SK-N-SH treated with all-trans-retinoic acid at 6 μM for 48 hours (cell line): ENCODE results near the gene DGKI.

Experiments
- BACH2 ChIP-seq: fragments of 250-450 bp; sonication (Bioruptor Pico); IDR thresholded peaks from 2 replicates; pipeline ENCODE4 v1.9.0; 2021; ENCODE audit warnings: mild to moderate bottlenecking, borderline replicate concordance
- CSRNP3 ChIP-seq: fragments of 250-450 bp; sonication (Bioruptor Pico); IDR thresholded peaks from 2 replicates; pipeline ENCODE4 v1.5.1; 2021; ENCODE audit warnings: mild to moderate bottlenecking, moderate library complexity
- ESRRG ChIP-seq: fragments of 250-450 bp; sonication (Bioruptor Pico); IDR thresholded peaks from 2 replicates; pipeline ENCODE4 v1.6.1; 2021; ENCODE audit warnings: mild to moderate bottlenecking
- RARB ChIP-seq: fragments of 250-450 bp; sonication (Bioruptor Pico); IDR thresholded peaks from 2 replicates; pipeline ENCODE4 v1.8.0; 2021; ENCODE audit warnings: mild to moderate bottlenecking, moderate library complexity
- ZC3H10 ChIP-seq: fragments of 250-450 bp; sonication (Bioruptor Pico); IDR thresholded peaks from 2 replicates; pipeline ENCODE4 v1.5.1; 2021; ENCODE audit warnings: mild to moderate bottlenecking, moderate library complexity
- ZFP30 ChIP-seq: fragments of 450-650 bp; formaldehyde crosslinking; IDR thresholded peaks from 2 replicates; pipeline ENCODE4 v1.5.0; 2022; ENCODE audit warnings: mild to moderate bottlenecking, moderate library complexity
- ZNF8 ChIP-seq: fragments of 450-650 bp; formaldehyde crosslinking; IDR thresholded peaks from 2 replicates; pipeline ENCODE4 v1.5.0; 2020; ENCODE audit warnings: mild to moderate bottlenecking, moderate library complexity

- TF ChIP-seq ZC3H10 (CRISPR knock-in tag) = no peak
- no peak for TF ChIP-seq CSRNP3 (CRISPR knock-in tag)
- no peak for TF ChIP-seq ZFP30
- no peak for TF ChIP-seq BACH2 (CRISPR knock-in tag)
- no peak for TF ChIP-seq RARB (CRISPR knock-in tag)
- TF ChIP-seq ESRRG (CRISPR knock-in tag) = no peak
- no peak for TF ChIP-seq ZNF8
These were observed 8.0 kb downstream of the DGKI start for GRCh38 chr7:137838706-137839315.
